Inferior parietal cortex (tissue), 1 donor: ENCODE results near the gene PTMS.
A peak's percentile ranks its signal among the peaks of the same experiment; 100 is the strongest.

Source experiments
- DNase-seq: peaks from one replicate; pipeline ENCODE4 v3.0.0-alpha.2; 2016; ENCODE audit errors: extremely low spot score

The PTMS gene

DNA sequence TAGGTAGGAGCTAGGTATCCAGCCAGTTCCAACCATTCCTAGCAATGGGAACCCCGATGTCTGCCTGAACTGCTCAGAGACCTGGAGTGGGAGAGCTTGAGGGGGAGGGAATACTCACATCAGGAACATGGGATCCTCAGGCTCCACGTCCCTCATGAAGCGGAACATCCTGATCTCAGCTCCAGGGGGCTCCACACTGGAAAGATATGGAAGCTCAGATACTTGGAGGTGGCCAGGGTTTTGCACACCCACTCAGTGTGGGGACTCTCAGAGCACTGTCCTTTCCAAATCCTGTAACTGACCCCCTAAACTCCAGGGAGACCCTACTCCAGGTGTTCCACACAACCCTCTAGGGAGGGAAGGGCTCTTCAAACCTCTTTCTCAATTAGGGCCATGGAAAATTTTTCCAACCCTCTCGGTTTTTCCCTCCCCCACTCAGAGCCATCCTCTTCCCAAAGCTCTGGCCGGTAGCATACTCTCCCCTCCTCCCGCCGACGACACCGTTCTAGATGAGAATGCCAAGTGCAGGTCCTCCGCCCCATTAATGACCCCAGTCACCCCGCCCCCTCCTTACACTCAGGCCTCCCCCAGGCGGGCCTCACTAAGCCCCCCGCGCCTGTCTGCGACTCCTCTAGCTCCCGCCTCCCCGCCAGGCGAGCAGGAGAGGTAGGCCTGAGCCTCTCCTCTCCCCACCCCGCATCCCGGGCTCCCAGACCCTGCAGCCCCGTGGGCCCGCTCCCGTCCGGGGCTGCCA is 13.8 kb upstream of the PTMS start:
- no peak for DNase-seq

DNA sequence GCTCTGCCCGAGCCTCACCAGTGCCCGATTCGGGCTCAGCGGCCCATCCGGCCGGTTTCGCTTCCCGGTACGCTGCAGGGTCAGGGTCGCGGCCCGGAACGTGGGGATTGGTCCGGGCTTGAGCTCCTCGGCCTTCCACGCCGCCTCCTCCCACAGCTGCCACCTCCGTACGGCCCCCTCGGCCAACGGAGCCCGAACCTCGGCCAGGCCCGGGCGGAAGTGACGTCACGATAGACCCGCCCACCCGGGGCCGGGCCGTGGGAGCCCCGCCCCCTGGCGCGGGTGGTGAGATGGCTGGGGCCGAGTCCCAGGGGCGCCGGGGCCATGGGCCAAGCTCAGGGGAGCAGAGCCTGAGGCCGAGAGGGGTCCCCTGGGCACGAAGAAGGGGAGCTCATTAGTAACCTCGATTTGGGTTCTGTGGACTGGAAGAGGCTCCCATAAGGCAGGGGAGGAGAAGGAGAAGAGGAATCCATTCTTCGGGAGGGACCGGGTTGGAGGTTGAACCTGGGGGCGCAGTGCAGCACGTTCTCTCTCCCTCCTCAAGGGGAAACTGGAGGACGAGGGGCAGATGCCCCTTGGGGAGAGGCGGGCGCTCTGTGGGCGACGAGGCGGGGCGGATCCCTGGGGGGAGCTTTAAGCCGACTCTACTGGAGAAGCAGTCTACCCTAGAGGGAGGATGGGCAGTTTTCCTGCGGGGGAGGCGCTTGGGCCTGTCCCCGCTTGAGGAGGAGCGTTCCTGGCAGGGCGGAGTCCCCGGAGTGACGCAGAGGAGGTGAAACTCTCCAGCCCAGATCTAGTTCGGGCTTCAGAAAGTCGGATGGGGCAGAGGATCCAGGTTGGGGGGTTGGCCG is 13.0 kb upstream of the PTMS start, which contains the start of gene MLF2:
TSS of gene MLF2 (minus strand) at position 221 of the 851 bp plus-strand sequence. CDS start 807 bp downstream, outside the sequence.
- peak; percentile 96 for DNase-seq

DNA sequence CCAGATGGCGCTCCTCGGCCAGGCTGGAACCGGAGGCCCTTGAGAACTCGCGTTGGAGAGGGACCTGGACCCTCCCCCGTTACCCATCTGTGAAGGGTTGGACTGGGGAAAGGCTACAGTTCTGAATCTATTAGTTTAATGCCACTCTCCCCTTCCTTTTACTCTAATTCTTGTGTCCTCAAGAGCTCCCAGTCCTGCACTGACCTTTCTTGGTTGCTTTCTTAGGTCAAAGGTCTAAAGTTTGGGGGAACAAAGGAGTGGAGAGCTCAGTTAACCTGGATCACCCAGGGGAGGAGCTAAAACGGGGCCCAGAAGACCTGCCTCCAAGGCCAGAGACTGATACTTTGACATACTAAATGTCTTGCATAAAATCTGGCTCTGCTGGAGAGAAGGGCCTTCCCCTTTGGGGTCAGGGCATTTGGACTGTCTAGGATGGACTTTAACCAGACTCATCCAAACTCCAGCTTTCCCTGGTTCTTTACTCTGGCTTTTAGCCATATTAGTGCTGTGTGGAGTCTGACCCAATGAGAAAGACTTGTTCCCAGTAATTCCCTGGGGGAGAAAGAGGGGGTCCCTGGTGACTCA is 12.3 kb upstream of the PTMS start:
- DNase-seq: no peak

DNA sequence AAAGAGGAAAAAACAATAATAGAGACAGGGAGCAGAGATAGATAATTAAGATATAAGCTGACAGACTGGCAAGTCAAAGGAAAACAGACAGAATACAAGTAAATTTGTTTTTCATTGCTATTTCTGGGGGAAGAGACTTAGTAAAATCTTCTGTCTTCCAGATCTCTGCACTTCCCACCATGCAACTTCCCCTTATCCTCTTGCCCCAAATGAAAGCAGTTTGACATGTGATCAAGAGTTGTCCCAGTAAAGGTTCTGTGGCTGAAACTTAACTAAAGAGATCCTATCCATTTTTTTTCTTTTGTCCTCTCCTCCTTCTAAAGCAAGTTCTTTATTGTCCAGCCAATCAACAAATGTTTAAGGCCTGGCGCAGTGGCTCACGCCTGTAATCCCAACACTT is 11.8 kb upstream of the PTMS start:
- no peak for DNase-seq

DNA sequence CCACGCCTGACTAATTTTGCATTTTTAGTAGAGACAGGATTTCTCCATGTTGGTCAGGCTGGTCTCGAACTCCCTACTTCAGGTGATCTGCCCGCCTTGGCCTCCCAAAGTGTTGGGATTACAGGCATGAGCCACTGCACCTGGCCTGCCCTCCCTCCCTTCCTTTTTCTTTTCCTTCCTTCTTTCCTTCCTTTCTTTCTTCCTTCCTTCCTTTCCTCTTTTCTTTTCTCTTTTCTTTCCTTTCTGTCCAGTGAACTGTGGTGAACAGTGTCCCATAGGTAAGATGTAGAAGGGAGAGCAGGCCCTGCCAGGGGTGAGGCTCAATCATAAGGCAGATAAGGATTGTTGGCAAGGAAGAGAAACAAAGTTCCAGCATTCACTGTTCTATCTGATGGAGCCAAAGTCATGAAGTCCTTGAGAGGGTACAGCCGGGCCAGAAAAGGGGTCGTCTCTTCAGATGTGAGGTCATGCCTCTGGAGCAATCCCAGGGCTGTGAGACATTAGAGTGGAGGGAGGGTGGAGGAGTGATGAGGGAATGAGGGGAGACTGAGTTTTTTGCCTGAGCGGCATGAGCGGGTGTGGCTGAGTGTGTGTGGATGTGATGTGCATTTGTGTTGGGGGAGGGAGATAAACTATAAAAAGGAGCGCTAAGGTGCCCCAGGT is 9.0 kb upstream of the PTMS start:
- DNase-seq: no peak

DNA sequence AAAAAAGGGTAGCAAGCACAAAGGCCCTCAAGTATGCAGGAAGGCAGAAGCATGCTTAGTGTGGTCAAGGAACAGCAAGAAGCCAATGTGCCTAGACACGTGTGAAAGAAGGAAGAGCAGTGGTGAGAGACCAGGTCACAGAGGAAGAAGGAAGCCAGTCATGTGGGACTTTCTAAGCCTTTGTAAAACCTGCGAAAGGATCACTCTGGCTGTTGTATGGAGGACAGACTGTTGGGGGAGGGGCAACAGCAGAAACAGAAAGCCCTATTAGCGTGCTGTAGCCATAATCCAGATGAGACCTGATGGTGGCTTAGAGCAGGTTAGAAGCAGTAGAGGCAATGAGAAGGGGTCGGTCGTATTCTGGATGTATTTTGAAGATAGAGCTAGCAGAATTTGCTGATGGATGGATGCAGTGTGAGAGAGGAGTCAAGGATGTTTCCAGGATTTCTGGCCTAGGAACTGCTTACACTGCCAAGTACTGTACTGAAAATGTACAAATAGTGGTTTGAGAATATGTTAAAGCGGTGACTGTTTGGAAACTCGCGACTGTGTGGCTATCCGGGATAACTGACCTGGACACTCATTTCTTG is 7.6 kb upstream of the PTMS start:
- DNase-seq: no peak

DNA sequence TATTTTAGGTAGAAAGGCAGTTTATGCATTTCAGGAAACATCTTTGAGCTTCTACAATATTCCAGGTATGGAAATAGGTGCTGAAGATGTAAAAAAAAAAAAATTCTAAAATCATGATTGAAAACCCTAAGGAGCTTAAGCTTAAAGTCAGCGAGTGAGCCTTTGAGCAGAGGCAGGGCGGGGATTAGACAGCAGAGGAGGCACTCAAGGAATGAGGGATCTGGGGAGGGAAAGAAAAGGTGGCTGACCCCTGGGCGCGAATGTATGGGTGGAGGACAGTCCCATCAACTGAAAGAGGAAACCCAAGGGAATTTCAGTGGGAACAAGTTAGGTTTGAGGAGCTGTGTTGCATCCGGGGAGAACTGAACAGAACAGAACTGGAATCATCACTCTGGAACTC is 6.4 kb upstream of the PTMS start:
- no peak for DNase-seq

DNA sequence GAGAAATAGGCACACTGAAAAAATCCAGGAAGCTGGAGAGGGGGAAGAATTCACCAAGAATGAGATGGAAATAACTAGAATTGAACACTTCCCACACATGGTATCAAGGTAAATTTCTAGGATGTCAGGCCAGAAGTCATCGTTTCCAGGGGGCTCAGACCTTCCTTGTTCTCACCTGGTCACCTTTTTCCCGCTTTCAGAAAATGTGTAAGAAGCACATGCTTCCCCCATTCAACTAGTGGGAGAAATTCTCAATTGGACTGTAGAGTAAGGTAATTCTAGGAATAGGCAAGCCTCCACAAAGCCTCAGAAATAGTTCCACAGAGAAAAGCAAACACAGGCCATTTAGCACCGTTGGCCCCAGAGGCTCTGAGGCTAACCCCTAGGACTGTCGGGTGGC is 2.8 kb upstream of the PTMS start:
- DNase-seq: no peak

DNA sequence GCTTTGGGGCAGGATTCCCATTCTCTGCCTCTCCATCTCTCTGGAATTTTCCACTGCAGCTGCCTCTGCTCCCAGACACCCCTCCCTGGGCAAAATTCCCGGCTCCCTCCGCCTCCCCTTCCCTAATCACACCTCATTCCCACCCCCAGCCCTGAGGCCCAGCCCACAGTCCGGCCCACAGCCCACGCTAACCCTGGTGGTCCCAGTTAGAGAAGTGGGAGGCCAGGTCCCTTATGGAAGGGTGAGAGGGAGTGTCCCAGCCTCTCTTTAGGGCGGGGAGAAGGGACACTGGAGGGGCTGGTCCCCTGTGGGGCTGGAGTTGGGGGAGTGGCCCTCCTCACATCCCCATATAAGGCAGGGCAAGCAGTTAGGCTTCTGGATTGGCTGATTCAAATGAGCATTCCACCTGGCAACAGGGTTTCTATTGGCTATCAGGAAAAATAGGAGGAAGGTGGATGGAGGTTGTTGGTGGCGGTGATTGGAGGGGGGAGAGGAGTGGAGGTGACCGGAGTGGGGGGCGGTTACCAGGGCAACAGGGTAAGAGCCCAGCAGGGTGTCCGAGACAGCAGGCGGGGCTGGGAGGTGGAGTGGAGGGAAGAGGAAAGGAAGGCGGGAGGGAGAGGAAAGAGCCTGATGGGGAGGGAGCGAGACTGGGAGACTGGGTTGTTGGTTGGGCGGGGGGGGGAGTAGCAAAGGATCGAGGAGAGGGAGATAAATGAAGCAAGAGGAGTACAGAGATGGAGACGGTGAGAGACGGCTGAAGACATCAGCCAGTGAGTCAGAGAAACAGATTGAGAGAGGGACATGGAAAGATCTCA is 1.9 kb upstream of the PTMS start:
- peak; percentile 91 for DNase-seq

DNA sequence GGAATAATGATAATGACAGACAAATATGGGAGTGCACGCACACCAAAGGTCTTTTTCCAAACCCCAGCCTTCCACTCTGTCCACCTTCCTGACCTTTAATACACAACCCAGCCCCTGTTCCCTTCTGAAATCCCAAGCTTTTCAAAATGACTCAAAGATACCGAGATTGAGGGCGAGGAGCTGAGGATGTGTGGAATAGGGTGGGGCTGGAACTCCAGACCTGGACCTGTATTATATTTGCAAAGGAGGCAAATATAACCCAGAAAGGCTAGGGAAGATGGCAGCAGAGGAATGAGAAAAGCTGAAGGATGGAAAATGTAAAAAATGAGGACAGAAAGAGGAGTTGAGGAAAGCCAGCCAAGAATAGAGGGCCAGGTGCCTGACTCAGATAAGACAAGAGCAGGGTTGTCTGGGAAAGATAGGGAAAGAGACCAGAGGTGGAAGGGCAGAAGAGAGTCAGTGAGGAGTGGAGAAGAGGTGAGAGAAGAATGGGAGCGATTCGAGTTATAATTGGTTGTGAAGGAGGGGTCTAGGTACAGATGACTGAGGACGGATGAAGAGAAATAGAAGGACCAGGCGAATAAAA is 1.0 kb upstream of the PTMS start:
- DNase-seq: no peak

DNA sequence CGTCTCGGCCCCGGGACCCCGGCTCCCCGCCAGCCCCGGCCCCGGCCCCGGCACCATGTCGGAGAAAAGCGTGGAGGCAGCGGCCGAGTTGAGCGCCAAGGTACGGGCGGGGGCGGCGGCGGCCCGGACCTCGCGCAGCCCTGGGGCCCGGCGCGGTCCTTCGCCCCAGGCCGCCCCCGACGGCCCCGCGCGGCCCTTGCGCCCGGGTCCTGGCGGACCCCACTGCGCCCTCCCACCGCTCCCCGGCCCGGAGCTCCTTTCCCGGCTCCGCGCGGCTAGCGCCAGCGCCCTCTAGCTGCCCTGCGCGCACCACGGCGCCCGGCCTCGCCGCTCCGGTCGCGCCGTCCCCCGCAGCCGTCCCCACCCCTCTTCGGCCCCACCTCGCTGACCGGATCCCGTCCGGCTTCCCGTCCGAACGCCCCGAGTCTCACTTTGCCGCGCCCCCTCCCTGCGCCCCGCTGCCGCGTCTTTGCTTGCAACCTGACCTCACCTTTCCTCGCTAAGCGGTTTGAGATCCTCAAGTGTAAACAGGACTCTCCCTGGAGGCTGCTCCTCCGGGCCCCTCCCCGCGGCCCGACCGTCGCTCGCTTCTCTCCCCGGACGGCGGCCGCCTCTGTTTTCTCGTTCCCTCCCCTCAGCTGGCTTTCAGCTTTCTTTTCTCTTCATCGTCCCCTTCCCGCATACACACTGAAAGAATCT is 637 bp downstream of the PTMS start:
- DNase-seq: peak; percentile 45

DNA sequence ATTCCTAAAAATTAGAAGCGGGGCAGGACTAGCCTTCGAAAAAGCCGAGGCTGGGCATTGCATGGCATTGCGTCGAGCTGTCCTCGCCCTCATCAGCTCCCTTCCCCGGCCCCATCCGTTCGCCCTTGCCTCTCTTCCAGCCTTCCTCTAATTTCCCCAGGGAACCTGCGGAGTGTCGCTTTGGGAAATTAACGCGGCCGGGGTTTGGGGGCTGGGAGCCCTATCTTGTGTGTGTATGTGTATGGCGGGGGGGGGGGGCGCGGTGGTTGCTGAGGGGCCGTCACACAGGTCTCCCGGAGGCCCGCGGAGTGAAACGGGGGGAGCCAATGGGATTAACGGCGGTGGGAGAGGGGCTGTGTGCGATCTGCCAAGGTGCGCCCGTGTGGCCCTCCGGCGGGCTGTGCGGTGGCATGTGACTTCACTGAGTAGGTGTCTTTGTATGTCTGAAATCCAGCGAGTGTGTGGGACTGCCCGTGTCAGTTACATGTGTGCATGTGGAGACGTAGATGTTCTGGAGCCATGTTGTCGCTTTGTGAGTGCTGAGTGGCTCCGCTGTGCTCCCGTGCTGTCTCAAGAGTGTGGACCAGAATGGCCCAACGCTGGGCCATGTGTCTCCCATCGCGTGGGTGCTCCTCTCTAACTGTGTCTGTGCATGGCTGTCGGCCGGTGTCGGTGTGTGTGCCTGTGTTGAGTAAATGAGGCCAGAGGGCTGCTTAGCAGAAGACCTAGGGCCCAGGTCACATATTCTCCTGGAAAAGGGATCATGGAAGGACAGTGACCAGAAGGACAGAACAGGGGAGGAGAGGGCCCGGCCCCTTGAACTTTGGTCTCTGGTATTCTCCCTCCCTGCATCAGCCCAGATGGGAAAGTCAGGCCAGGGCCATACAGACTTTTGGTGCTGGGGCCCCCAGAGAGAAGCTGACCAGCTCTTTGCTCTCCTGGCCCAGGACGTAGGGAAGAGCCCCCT is 1.5 kb downstream of the PTMS start:
- peak; percentile 35 for DNase-seq

DNA sequence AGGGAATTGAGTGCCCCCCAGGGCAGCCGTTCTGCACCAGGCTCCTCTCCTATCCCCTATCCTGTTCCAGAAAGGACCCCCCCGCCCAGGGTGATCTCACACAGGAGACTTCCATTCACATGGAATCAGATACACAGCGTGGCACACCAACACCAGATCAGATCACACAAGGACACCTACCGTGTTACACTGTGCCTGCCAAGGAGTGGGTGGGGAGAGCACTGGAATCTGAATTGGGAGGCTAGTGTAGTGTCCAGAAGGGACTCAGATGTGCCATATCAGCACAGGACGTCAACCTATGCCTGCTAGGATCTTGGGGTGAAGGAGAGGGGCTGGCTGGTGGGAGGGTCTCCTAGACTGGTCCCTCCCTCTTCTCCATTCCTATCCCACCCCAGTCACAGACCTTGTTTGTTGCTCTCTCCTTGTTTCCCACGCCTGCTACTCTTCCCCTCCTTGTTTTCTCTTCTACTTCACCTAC is 2.3 kb downstream of the PTMS start:
- no peak for DNase-seq

DNA sequence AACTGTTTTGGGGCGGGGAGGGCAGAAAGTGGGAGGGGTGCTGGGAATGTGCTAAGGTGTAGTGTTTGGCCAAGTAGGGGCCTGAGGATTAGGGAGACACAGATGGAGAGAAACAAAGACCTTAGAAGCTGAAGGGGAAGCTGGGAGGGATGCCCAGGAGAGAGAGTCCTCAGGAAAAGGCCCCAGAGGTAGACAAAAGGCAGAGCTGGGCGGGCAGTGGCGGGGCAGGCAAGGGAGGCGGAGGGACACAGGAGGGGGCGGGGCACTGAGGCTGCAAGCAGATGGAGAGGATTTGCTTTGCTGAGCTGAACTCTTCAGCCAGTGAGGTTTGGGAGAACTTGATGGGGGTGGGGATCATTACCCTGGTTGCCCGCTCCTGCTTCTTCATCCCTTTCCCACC is 2.8 kb downstream of the PTMS start:
- no peak for DNase-seq

DNA sequence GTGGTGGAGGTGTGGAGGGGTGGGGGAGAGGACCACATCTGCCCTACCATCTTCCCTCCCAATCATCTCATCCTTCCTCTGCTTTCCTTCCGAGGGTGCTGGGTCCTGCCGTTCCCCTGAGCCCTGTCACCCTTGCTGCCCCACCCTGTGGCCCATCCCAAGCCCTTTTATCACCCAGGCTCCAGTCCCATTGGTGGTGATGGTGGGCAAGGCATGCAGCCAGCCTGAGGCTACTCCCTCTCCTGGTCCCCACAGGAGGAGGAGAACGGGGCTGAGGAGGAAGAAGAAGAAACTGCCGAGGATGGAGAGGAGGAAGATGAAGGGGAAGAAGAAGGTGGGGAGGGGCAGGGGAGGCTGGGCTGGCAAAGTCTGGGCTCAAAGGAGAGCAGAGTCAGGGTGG is 3.5 kb downstream of the PTMS start:
- DNase-seq: no peak

DNA sequence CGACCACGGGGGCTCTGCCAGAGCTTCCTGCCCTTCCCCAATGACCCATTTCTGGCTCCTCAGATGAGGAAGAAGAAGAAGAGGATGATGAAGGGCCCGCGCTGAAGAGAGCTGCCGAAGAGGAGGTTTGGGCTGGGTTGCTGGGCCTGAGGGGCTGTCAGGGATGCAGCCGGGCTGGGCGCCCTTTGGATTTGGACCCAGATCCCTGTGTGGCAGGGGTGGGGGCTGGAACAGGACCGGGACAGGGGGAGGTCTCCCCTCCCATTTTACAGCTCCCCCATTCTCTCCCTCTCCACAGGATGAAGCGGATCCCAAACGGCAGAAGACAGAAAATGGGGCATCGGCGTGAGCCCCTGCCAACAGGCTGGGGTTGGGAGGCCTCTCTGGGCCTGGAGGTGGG is 3.9 kb downstream of the PTMS start:
- DNase-seq: no peak

DNA sequence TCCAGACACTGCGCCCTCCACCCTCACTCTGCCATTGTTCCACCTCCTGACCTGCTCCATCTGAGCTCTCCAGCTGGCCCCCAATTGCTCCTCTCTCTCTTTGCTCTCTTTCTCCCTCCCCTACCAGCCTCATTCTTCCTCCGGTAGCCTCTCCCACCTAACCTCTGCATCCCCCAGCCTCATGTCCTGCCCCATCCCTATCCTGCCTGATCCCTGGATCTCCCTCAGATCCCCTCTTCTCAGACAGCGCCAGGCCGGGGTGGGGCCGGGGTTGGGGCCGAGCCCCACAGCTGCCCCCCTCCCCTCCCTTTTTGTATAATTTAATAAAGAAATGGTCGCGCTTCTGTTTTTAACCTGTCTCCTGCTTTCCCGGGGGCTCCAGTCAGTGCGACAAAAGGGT is 4.4 kb downstream of the PTMS start:
- DNase-seq: no peak

DNA sequence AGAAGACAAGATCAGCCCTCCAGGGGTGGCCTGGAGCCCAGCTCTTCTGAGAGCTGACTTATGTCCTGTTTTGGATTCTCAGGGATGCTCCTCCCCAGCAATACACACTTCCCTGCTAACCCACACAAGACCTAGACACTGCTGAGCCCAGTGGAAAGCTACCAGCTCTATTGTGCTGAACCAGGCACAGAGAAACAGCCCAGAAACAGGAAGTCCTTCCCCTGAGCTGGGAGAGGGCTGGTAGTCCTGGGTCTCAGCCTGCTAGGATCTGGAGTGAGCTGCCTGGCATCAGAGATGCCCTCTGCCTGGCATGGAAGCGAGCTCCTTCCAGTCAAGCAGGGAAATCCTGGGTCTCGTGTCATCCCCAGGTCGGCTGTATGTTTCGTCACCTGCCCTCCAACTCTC is 4.9 kb downstream of the PTMS start:
- no peak for DNase-seq
